AG04450 (cell line): ENCODE data around the gene NFX1. TPM values are rescaled to one million over a fixed set of nuclear protein-coding genes. Genes with fewer than 3 reads are reported as not detected.

Experiments used
- CTCF ChIA-PET: fragments of 300-600, 350-600 bp; formaldehyde crosslinking; extraction: SDS; loops from one replicate; lab custom pipeline; 2022; ENCODE audit warnings: antibody characterized with exemption, inconsistent platforms; lab: Charles Lee
- POLR2A ChIA-PET: fragments of 350-600 bp; formaldehyde crosslinking; extraction: SDS; loops from one replicate; lab custom pipeline; 2021; ENCODE audit warnings: antibody characterized with exemption, inconsistent platforms; lab: Yijun Ruan, JAX
- DNase-seq: peaks from one replicate; pipeline ENCODE4 v3.0.0-alpha.2; 2011; ENCODE audit warnings: low read depth, low spot score
- H3K27ac ChIP-seq: one replicate; pipeline ENCODE4 v1.5.1; 2012; ENCODE audit warnings: low read depth, low read length, control low read depth
- H3K27me3 ChIP-seq: one replicate; pipeline ENCODE4 v1.6.0; 2012; ENCODE audit warnings: low read length; ENCODE audit not compliant: control insufficient read depth, insufficient read depth
- H3K4me3 ChIP-seq: 2 replicates; pipeline ENCODE4 v1.5.1; 2011; ENCODE audit warnings: mild to moderate bottlenecking, low read depth, low read length, control low read depth
- H3K9me3 ChIP-seq: 2 replicates; pipeline ENCODE4 v1.5.1; 2012; ENCODE audit warnings: low read length; ENCODE audit not compliant: control insufficient read depth, insufficient read depth
- polyA plus RNA-seq: library from polyadenylated mRNA; depleted of rRNA; stranded (reverse); fragments of >200 nt; gene quantifications from 2 replicates; pipeline ENCODE4 v1.2.3, GENCODE V29; 2011
- TF ChIP-seq, protein P1 (sequence below): IDR thresholded peaks from 2 replicates; pipeline ENCODE4 v1.5.1; 2011; ENCODE audit warnings: low read depth, low read length, control low read depth, inconsistent platforms

NFX1 gene
- polyA plus RNA-seq, 1 experiment, result 39.2 TPM

DNA sequence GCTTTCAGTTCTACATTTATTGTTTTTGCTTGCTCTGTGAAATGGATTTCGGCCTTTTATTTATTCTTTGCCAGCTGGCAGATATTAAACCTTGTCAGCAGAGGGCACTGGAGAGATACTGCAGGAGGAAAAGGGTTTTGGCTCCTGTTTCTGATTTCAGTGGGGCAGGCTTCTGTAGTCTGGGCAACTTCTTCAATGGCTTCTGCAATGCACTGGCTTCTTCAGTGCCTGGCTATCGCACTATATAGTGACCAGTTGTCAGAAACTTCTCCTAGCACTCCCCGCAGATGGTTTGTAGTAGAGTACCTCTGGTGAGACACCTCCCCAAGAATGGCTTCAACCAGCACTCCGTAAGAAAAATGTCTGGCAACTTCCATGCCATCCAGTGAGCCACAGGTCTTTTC lies 3.2 kb upstream of the NFX1 start:
- H3K27ac ChIP-seq, result no peak overlapping the region
- H3K9me3 ChIP-seq, result peaks cover 4% of the 10 kb centered on the region; the same call in 1 of the 2 replicates
- H3K4me3 ChIP-seq, result no peak overlapping the region
- TF ChIP-seq, protein P1, sequence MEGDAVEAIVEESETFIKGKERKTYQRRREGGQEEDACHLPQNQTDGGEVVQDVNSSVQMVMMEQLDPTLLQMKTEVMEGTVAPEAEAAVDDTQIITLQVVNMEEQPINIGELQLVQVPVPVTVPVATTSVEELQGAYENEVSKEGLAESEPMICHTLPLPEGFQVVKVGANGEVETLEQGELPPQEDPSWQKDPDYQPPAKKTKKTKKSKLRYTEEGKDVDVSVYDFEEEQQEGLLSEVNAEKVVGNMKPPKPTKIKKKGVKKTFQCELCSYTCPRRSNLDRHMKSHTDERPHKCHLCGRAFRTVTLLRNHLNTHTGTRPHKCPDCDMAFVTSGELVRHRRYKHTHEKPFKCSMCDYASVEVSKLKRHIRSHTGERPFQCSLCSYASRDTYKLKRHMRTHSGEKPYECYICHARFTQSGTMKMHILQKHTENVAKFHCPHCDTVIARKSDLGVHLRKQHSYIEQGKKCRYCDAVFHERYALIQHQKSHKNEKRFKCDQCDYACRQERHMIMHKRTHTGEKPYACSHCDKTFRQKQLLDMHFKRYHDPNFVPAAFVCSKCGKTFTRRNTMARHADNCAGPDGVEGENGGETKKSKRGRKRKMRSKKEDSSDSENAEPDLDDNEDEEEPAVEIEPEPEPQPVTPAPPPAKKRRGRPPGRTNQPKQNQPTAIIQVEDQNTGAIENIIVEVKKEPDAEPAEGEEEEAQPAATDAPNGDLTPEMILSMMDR, result peak; percentile 89
- H3K27me3 ChIP-seq, result no peaks in the 10 kb centered on the region
- ChIA-PET CTCF (interaction anchor here (0.6 to 2.8 kb wide), 17 partner anchors 10 to 436 kb away, joined by 3 to 30 read pairs (median 4); partner anchors contain the start of gene AQP3), POLR2A (no interaction called here)
- peak; percentile 55 for DNase-seq

DNA sequence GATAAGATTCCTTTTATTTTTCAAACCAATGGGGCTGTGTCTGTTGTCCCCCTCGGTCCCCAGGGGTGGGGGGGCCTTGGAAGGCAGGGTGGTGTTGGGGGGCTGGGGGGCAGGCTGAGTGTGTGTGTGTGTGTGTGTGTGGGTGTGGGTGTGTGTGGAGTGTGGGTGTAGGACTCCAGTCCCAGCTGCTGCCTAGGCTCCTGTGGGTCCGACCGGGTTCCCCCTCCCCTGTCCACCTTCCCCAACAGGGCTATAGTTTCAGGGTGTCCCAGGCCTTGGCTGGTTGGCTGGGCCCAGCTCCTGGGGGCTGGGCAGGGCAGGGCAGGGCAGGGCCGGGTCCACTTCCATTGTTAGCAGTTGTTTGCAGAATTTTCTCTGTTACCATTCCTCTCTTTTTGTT lies 2.1 kb upstream of the NFX1 start:
- Histone ChIP-seq H3K27ac (no peak overlapping the region), H3K27me3 (no peaks in the 10 kb centered on the region), H3K4me3 (no peak overlapping the region), H3K9me3 (peaks cover 4% of the 10 kb centered on the region; the same call in 1 of the 2 replicates)
- ChIA-PET CTCF (interaction anchor here (0.6 to 2.8 kb wide), 8 partner anchors 9 to 178 kb away, joined by 3 to 30 read pairs (median 8); partner anchors contain the start of gene AQP3), POLR2A (no interaction called here)
- DNase-seq, result no peak
- TF ChIP-seq, protein P1, result no peak

DNA sequence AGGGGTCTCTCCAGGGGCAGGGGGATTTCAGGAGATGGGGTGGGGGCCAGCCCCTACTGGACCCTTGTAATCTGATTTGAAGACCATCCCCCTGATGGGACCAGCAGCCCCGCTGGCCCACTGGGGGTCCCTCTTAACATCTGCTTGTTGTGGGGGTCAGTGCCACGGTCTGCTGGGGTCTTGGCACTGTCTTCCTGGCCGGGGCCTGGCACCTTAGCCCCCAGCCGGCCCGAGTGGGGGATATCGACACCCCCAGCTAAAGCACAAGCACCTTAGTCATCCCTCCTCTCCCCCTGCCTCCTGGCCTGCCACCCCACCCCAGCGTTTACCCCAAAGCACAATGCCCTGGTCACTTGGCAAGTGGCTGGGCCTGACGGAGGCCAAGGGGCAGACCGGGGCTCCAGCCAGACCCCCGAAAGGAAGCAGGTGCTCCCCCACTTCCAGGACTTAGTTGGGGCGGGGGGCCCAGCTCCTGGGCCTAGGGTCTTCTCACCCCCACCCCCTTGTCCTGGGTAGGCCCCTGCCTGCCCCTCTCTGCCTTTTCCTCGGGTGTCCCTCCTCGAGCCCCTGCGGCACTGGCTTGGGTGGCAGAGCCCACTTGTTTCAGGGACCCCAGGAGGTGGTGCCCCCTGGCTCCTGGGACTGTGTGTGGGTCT lies 1.4 kb upstream of the NFX1 start:
- no peaks in the 10 kb centered on the region for H3K27me3 ChIP-seq
- TF ChIP-seq, protein P1, result no peak
- ChIA-PET CTCF (interaction anchor here (1.9 kb wide), 1 partner anchor 164 kb away, joined by 16 read pairs; no protein-coding TSS in a partner anchor), POLR2A (interaction anchor here (2.1 kb wide), 1 partner anchor 32 kb away, joined by 37 read pairs; no protein-coding TSS in a partner anchor)
- no peak overlapping the region for H3K4me3 ChIP-seq
- DNase-seq, result no peak
- H3K9me3 ChIP-seq, result peaks cover 4% of the 10 kb centered on the region; the same call in 1 of the 2 replicates
- peak overlapping the region; percentile 100 for H3K27ac ChIP-seq

DNA sequence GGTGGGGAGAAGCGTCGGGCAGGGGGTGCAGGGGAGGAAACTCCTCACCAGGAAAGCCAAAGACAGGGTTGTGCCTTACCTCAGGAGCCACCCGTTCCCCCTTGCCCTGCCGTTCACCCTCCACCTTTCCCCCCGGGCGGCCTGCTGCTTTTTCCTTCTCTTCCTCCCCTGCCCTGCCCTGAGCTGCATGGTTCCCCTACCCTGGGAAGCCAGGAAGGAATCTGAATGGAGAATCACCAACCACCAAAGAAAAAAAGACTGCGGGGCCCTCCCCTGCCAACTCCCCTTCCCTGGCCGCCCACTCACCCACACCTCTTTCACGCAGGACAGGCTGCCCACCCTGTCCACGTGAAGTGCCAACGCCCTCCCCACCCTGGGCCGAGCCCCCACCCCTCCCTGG lies 820 bp upstream of the NFX1 start:
- H3K9me3 ChIP-seq, result peaks cover 4% of the 10 kb centered on the region; the same call in 1 of the 2 replicates
- H3K4me3 ChIP-seq, result peak overlapping the region; percentile 97; the same call in 1 of the 2 replicates
- DNase-seq, result no peak
- ChIA-PET POLR2A (interaction anchor here (0.6 to 2.1 kb wide), 11 partner anchors 11 to 265 kb away, joined by 3 to 37 read pairs (median 4); partner anchors contain the start of genes BAG1, CHMP5, DNAJA1 and NOL6), CTCF (interaction anchor here (1.0 kb wide), 3 partner anchors 9 to 178 kb away, joined by 3 to 4 read pairs (median 3); no protein-coding TSS in a partner anchor)
- peak overlapping the region; percentile 100 for H3K27ac ChIP-seq
- TF ChIP-seq, protein P1, result no peak
- H3K27me3 ChIP-seq, result no peaks in the 10 kb centered on the region

DNA sequence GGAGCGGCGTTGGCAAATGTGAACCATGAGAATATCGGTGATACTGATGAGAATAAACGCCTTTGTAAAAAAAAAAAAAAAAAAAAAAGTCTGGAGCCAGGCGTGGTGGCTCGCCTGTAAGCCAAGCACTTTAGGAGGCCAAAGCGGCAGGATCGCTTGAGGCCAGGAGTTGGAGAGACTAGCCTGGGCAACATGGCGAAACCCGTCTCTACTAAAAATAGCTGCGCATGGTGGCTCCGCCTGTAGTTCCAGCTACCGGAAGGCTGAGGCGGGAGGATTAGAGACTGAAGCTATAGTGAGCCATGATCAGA lies 425 bp upstream of the NFX1 start:
- H3K9me3 ChIP-seq, result peaks cover 4% of the 10 kb centered on the region; the same call in 1 of the 2 replicates
- TF ChIP-seq, protein P1, result no peak
- CTCF ChIA-PET, result interaction anchor here (0.7 to 1.0 kb wide), 4 partner anchors 9 to 220 kb away, joined by 3 to 5 read pairs (median 4); no protein-coding TSS in a partner anchor
- peak overlapping the region; percentile 97 for H3K4me3 ChIP-seq
- POLR2A ChIA-PET, result interaction anchor here (0.6 to 2.1 kb wide), 16 partner anchors 11 to 430 kb away, joined by 3 to 37 read pairs (median 4); partner anchors contain the start of genes BAG1, CHMP5, DNAJA1 and NOL6
- no peaks in the 10 kb centered on the region for H3K27me3 ChIP-seq
- DNase-seq, result no peak
- H3K27ac ChIP-seq, result peak overlapping the region; percentile 100
